GM19438 (cell line): ENCODE data around the gene SLC9A2.

Experiments
- ATAC-seq: cut with Tn5 transposase; IDR thresholded peaks from one replicate; pipeline ENCODE4 v1.9.1; 2021; ENCODE audit warnings: low read depth; ENCODE audit not compliant: unreplicated experiment

SLC9A2 gene

DNA sequence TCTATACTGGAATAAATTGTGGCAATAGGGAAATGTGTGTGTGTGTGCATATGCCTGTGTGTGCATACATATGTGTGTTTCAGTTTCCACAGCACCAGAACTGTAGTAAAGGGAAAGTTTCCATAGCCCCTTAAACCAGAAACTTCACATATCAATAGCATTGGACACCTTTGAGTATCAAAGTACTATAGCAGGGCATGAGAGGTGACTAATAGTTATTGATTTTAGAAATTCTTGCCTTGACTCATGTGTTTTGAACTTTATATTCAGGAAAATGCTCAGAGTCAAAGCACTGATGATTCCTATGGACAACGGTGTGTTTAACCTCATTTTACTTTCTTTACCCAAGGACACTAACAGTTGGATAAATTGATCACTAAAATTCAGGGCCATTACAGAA is 50.0 kb downstream of the SLC9A2 start:
- ATAC-seq: no peak

DNA sequence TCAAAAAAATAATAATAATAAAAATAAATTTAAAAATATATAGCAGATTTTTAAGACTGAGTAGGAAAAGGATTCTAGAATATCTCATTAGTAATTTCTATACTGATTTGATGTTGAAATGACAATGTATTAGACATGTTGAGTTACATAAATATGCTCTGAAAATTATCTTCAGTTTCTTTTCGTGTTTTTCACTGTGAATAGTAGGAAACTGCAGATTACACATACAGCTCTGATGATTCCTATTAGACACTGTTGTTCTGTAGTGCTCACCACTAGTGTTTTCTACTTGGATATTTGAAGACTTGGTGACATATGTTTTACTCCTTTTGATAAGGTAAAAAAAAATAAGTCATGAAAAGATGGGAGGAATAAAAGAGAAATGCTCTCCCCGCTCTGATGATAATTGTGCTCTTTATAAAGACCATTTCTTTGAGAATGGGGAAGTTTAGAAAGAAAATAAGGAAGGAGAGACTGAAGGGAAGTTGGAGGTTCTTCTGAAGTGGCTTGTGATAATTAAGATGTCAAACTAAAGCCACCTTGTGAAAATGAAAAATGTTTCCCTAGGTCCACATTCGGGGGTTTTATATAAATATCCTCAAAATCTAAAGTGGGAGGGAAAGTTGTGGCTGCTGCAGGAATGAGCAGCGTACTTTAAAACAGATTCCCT is 52.9 kb downstream of the SLC9A2 start:
- no peak for ATAC-seq

DNA sequence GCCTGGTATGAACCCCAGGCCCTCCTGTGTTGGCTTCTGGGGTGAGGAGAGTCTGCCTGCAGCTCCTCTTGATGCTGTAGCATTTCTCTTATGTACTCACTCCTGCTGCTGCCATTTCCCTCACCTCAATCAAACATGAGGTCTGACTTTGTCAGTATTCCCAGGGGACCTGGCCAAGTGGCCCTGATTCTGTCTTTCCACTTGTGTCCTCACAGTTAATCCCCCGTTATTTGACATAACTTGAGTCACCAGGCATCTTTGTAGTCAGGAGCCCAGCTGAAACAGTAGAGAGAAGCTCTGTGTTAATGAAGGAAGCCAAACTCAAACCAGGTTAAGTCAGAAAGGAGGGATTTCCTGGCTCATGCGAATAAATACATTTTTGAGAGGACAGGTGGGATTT is 55.0 kb downstream of the SLC9A2 start:
- no peak for ATAC-seq

DNA sequence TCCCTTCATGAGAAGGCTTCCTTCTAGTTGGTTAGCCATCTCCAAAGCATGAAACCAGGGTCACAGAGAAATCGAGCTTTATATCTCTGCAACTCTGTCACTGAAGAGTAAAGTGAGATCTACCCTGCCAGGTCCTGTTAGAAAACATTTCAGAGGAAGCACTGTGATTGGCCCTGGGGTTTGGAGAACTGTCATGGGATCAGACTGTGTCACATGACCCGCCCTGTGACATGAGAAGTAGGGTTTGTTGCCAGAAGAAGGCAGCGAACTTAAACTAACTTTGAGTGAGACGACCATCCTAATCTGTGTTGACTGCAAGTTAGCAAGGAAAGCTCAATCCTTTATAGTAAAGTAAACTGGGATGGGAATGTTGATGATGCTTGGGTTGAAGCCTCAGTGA is 55.5 kb downstream of the SLC9A2 start:
- ATAC-seq: no peak

DNA sequence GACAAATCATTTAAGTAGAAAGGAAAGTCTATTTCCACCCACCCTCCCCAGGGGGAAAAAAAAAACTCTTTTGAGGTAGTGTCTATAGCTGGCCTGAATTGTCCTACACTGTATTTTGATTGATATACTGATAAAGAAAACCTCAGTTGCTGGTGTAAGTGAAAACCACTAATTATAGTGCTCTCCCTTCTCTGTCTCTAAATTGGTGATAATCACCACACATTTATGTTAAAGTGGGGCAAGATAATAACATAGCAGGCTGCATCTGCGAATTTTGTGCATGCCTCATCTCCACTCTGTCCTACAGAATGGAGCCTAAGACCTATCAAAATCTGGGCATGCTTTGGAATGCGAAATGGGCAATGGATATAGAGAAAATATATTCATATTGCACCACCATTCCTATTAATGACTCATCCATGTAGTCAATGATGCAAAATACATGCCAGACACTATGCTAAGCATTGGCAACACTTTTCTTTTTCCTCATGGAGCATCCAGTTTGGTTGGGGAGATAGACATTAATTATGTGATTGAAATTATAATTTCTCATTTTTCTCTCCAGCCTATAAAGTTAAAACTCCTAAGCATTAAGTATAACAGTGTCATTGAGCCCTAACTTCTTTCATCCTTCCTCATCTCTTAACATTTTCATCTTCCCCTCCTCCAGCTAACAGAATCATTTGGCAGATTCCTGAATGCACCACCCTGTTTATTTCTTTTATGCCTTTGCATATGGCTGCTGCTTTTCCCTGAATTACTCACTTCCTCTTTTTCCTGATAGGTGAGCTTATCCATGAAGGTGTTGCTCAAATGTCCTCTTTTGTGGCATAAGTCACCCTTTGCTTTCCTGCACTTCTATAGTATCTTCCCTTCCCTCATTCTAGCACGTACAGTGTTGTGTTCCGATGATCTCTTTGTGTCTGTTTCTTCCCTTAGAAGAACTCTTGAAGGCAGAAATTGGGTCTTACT is 58.2 kb downstream of the SLC9A2 start:
- ATAC-seq: no peak

DNA sequence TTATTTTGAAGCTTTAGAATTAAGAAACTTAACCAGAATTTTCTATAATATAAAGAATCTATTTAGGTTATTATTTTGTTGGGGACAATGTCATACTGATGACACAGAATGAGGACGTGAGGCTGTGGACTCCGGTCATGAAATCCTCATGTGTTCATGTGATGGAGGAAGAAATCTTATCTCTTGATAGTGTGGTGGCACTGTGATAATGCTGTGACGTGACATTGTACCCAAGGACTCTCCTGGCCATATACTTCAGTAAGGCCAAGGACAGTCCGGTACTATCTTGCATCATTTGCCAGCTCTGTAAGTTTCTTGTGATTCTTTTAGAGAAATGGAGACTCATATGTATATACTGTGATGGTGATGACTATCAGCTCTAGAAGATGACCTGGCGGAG is 59.1 kb downstream of the SLC9A2 start:
- ATAC-seq: no peak

DNA sequence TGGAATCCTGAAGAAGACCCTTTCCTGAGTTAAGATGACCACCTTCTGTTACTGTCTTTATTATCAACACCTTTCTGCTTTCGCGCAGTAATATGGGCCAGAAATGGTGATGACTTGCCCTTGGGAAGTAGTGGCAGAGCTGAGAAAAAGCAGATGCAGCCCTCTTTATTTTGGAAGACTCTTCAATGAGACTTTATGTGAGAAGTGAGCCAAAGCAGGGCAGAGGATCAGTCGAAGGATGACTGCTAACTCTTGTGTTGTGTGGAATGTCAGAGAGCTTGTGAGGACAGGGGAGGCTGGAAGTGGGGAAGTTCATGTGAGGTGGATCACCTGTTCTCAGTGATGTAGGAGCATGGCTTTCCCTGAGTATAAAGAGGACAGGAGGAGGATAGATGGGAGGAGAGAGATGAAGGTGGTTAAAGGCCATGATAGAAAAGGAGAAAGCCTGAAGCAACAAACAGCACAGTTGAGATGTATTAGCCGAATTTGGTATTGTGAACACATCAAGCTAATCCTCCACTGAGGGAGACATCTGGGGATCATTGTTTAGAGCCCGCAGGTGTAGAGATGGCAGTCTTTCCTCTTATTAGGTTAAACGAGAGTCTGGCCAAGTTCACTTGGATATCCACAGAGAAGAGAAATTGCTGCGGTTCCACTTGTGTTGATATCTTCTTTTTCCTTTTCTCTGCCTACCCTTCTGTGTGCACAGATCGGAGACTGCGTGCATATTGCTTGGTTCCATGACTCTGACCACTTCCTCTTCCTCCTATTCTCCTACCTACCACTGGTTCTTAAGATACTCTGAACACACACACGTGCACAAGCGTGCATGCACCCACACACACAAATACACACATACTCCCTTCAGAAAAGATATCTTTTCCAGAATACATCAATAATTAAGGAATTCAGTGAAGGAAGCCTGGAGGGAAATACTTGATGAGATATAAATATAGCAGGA is 67.4 kb downstream of the SLC9A2 start:
- ATAC-seq: no peak

DNA sequence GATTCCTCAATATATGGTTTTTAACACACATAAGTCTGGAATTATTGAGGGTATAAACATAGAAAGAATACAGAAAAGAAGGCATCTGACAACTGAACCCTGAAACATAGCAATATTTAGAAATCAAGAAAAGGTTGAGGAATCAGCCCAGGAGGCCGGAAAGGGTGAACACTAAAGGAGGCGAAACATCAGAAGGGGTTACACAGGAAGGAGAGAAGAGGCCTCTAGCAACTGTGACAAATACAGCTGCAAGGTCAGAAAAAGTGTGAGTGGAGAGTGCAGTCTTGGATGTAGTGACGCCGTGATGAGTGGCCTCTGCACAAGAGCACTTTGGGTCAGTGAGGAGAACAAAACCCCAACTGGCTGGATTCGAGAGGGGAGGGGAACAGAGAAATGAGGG is 70.7 kb downstream of the SLC9A2 start:
- no peak for ATAC-seq

DNA sequence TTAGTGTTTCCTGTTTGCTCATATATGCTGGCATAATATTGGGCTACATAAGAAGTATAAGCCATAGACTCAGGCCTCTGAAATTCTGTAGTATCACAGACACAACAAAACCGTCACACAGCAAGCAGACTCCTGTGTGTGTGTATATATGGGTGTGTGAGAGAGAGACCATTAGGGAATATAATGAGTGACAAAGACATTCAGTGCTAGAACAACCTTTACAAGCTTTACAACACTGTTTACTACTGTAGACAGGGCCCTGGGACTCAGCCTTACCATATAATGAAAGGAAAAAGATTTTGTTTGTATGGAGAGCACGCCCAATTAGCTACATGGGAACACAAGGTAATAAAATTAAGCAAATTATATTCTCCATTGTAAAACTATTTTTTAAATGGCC is 77.1 kb downstream of the SLC9A2 start:
- ATAC-seq: no peak

DNA sequence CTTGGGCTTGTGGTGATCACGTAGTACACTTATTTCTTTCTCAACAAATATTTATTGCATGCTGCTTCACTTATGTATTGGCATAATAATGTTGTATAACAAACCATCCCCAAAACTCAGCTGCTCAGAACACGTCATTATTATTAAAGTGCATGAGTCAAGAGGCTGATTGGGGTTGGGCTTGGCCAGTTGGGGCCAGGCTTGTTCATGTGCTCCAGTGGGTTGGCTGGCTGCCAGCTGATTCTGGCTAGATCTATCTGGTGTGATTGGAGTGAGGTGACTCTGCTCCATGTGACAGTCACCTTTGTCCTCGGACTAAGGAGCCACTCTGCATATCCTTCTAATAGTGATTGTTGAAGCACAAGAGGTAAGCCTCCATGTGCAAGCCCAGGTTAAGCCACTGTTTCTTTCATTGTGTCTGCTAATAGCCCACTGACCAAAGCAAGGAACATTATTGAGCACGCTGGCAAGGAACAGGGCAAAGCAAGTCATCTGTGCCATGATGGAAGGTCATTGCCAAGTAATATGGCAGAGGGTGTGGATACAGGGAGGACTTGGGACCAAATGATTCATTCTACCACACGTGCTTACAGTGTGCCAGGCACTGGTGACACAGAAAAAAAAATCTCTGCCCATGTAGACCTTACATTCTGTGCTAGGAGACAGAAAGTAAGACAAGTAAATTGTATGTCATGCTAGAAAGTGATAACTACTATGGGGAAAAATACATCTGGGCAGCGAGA is 79.2 kb downstream of the SLC9A2 start:
- ATAC-seq: no peak

DNA sequence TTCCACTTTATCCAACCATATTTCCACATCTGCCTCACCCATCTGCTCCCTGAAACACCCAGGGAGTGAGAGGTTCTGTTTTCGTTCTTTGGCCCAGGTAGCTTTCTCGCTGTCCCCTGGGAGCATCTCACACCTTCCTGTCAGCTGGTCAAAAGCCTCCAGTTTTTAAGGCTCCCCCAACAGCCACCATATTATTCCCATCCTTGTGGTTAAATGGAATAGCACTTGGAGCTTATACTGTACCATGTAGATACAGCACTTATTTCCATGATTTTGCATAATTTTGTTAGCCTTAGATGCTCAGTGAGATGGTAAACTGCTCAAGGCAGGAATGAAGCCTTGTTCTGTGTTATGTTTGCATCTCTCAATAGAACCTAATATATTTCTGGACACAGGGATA is 84.0 kb downstream of the SLC9A2 start:
- no peak for ATAC-seq

DNA sequence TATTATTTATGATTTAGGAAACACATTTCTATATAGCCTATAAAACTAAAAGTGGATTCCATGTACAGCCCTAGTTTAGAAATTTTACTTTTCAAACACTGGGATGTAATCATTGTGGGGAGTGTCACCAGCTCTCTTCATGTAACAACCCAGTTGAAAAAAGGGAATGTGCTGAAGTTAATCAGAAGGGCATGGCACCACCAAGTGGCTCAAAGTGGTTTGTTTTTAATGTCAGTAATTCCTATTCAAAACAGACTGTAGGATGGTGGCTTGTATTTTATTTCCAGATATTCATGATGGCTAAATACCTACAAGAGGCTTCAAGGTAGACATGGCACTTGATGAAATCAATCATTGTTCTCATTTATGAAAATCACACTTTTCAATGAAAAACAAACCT is 84.4 kb downstream of the SLC9A2 start:
- no peak for ATAC-seq

DNA sequence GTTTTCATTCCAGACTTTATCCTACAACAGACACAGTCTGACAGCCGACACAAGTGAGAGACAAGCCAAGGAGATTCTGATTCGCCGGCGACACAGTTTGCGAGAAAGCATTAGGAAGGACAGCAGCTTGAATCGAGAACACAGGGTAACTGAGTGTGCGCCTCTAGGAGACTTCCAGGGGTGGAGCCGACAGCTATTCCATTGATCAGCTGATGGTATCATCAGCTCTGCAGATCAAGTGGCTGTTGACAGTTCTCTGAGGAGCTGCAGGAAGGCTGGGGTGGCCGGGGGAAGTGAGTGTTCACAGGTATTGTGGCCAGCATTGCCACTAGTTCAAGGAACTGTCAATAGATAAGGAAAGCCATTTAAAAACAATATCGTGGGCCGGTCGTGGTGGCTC is 85.2 kb downstream of the SLC9A2 start:
- ATAC-seq: no peak

DNA sequence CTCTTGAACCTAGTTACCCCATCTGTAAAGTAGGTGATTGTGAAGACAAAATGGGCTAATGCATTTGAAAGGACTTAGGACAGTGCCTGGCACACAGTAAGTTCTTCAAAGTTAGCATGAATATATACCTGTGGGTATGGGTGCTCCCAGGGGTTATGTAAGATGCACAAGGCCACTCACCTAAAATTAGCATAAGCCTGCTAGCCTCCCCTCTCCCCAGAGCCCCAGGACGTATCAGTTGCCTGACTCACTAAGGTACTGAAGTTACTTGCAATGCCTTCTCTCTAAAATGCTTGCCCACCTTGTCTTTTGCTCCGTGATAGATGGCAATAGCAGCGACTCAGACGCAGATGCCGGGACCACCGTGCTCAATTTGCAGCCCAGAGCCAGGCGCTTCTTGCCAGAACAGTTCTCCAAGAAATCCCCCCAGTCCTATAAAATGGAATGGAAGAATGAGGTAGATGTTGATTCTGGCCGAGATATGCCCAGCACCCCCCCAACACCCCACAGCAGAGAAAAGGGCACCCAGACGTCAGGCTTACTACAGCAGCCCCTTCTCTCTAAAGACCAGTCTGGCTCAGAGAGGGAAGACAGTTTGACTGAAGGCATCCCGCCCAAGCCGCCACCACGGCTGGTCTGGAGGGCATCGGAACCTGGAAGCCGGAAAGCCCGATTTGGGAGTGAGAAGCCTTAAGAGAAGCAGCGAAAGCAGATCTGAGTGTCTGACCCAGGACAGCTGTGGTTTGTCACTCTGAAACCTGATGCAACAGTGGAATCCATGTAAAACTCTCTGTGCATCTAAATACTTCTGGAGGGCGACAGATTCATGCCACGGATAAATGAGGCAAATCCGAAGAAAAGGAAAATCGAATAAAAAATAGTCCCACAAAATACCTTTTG is 88.7 kb downstream of the SLC9A2 start:
- ATAC-seq: no peak

DNA sequence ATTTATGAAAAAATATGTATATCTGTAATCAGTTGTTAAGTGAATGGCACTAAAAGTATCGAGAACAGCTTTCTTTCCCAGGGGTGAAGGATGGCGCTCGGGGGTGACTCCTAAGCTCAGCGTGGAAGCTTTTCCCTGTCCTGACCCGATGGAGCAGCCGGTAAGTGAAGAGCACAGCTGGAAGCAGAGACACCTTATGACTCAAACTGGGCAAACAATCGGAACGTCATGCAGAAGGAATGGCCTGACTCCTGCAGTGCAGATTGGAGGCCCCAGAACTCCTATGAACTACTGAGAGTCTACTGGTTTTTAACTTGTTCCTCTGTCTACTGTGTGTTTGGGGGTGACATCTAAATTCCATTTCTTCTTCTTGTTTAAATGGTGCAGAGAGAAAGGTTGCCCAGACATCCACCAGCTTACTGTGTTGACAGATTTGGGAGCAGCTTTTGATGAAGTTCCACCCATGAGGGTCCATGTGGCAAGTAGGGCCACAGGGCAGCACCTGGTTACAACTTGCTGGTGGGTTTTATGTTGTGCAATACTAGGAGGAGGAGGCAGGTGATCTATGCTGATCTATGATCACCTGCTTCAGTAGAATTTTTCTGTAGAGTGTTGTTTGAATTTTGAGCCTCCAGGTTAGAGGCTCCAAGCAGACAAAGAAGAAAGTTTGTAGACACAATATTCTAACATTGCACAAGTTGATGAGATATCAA is 89.7 kb downstream of the SLC9A2 start:
- no peak for ATAC-seq

DNA sequence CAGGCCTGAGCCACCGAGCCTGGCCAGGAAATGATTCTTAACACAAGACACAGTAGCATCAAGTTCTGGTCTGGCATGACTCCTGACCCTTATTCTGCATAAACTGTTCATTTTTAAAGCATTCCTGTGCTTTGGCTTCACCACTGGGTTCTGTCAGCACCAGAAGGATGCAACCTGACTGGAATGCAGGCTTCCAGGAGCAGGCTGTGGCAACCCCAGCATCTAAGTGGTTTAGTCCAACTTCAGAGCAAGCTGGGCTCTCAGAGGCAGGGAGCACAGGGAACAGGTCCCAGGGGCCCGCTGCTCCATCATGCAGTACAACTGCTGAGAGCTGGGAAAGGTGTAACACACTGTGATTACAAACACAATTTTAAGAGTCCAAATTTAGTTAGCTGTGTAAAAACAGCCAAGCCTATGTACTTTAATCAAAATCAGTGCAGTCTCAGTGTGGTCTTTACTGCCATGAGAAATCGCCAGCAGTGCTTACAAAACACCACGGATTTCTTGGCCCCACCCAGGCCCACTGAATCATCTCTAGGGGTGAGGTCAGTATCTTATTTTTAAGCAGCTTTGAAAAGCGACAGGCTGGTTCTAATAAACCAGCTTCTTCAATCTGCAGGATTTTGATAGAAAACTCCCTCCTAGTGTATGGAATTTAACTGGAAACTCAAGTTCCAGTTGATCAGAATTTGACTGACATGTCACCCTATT is 98.1 kb downstream of the SLC9A2 start:
- no peak for ATAC-seq

DNA sequence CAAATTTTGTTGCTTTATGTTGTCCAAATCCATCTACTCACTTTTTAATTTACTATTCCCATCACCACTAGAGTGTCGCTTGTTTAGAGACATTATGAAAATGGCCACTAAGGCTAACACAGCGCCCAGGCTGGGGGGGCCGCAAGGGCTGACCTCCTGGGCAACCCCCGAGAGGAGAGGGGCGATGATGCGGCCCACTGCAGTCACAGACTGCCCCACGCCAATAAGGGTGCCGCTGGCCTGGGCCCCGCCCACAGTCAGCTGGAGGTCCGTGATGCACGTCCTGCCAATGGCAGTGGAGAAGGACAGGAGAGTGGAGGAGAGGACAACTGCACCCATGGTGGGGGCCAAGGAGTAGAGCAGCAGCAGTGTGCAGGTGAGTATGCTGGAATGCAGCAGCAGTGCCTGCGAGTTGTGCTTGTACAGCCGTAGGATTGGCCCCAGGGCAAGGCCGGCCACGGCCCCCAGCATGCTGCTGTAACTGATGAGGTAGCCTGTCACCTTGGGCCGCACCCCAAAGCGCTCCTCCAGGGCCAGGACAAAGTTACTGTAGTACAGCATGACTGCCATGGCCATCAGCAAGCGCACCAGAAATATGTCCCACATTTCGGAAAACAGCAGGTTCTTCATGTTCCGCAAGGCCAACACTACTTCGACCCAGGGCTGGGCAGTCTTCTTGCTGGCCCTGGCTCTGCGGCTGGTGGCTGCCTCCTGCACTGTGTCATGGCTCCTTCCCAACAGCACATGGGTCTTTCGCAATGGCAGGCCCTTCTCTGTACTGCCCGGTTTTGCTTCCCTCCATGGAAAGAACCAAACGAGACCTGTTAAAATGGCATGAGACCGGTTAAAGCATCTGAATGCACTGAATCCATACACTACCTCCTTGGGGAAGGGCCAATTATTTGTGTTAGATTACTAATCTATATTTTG is 99.3 kb downstream of the SLC9A2 start:
- ATAC-seq: no peak
